Uterus (tissue), 4 donors: ENCODE data around the gene RMND5B. TPM values are rescaled to one million over a fixed set of nuclear protein-coding genes. Genes with fewer than 3 reads are reported as not detected.

Source experiments
- DNase-seq, 2 donors: peaks; one replicate each; pipeline ENCODE4 v3.0.0-alpha.2; 2019 to 2020
- H3K27ac ChIP-seq, 2 donors: fragments of 200-600 bp; sonication (generic); 1 replicate in 1 of 2; 2 replicates in 1 of 2; pipeline ENCODE4 v1.5.1; 2016 to 2018
- H3K27me3 ChIP-seq, 2 donors: fragments of 200-600 bp; sonication (generic); one replicate each; pipeline ENCODE4 v1.5.1; 2018 to 2019; ENCODE audit warnings: control low read depth in 1 of 2
- H3K36me3 ChIP-seq, 2 donors: fragments of 200-600 bp; sonication (generic); one replicate each; pipeline ENCODE4 v1.5.1; 2019; ENCODE audit warnings: control low read depth in 1 of 2
- H3K4me1 ChIP-seq, 2 donors: fragments of 200-600 bp; sonication (generic); one replicate each; pipeline ENCODE4 v1.5.1; 2018 to 2019; ENCODE audit warnings: control low read depth in 1 of 2
- H3K4me3 ChIP-seq, 2 donors: fragments of 200-600 bp; sonication (generic); 1 replicate in 1 of 2; 2 replicates in 1 of 2; pipeline ENCODE4 v1.5.1; 2018 to 2019; ENCODE audit warnings: mild to moderate bottlenecking in 1 of 2
- H3K9me3 ChIP-seq, 2 donors: fragments of 200-600 bp; sonication (generic); one replicate each; pipeline ENCODE4 v1.5.1; 2019; ENCODE audit warnings: control low read depth in 1 of 2
- CTCF ChIP-seq, 4 experiments: fragments of 200-600 bp in 2 of 4; fragments of 450-650 bp in 2 of 4; sonication (generic) in 2 of 4; IDR thresholded peaks; one replicate each; pipeline ENCODE4 v1.5.1; 2016 to 2019; ENCODE audit warnings: antibody characterized with exemption in 4 of 4, mild to moderate bottlenecking in 2 of 4, moderate library complexity in 1 of 4
- POLR2A ChIP-seq, 2 donors: fragments of 450-650 bp; IDR thresholded peaks; one replicate each; pipeline ENCODE4 v1.6.1; 2016; ENCODE audit warnings: antibody characterized with exemption in 2 of 2, mild to moderate bottlenecking in 1 of 2, moderate library complexity in 1 of 2
- intact Hi-C: fragments of 100-400 bp; cut with DNase I; formaldehyde crosslinking; loops from one replicate; pipeline ENCODE4 v1.15.1; 2023; ENCODE audit warnings: low total_unique reads
- total RNA-seq, 4 donors: library from RNA; depleted of rRNA in 3 of 4; stranded (reverse); fragments of >200 nt in 3 of 4; gene quantifications; one replicate each; pipeline versions ENCODE4 v1.1.0 to v1.2.4, GENCODE V29; 2014 to 2023
- donor health status: DM: yes; HTN: yes; CAD: no.

The RMND5B gene
- total RNA-seq, 4 donors from 2014 or later, result 29.7 to 52.3 (median 39.9) TPM

GRCh38 chr5:178150977-178151734, 20.3 kb downstream of the RMND5B start:
- H3K27ac ChIP-seq, result no peak overlapping the region
- H3K4me1 ChIP-seq, result no peaks in the 10 kb centered on the region
- no peaks in the 10 kb centered on the region for H3K9me3 ChIP-seq
- DNase-seq, result no peak
- TF ChIP-seq POLR2A (IDR thresholded peaks at IDR 0.05) (no peak), CTCF (IDR thresholded peaks at IDR 0.05) (no peak)
- no peaks in the 10 kb centered on the region for H3K27me3 ChIP-seq
- intact Hi-C loops, result no loop called here
- no peaks in the 10 kb centered on the region for H3K36me3 ChIP-seq
- no peak overlapping the region for H3K4me3 ChIP-seq

- intact Hi-C loops, result no loop called here
- TF ChIP-seq POLR2A (IDR thresholded peaks at IDR 0.05), result no peak
- no peak for TF ChIP-seq CTCF (IDR thresholded peaks at IDR 0.05)
- DNase-seq, result no peak
Observed at GRCh38 chr5:178152491-178153444, 22.0 kb downstream of the RMND5B start.

GRCh38 chr5:178153530-178154340, 22.9 kb downstream of the RMND5B start, which contains the start of gene NHP2:
Gene NHP2, minus strand, starts transcription at chr5:178153885. Its CDS starts 68 bp downstream, at chr5:178153817.
- Histone ChIP-seq H3K27me3 (no peaks in the 10 kb centered on the region), H3K4me1 (no peaks in the 10 kb centered on the region), H3K27ac (peak within 1 kb of the TSS; percentile 62 to 76), H3K4me3 (peak within 1 kb of the TSS; percentile 67 to 82), H3K9me3 (no peaks in the 10 kb centered on the region), H3K36me3 (no peaks in the 10 kb centered on the region)
- DNase-seq, result peak; percentile 99 to 100
- intact Hi-C loops, result no loop called here
- peak in 1 of 4 experiments; percentile 35 for TF ChIP-seq CTCF (IDR thresholded peaks at IDR 0.05)
- TF ChIP-seq POLR2A (IDR thresholded peaks at IDR 0.05), result peak in 1 of 2 donors; percentile 40

More at GRCh38 chr5:178152491-178153444, 22.0 kb downstream of the RMND5B start:
- Histone ChIP-seq H3K4me3 (peak overlapping the region; percentile 67 to 82), H3K4me1 (no peaks in the 10 kb centered on the region), H3K27ac (peak overlapping the region; percentile 62 to 76), H3K36me3 (no peaks in the 10 kb centered on the region), H3K27me3 (no peaks in the 10 kb centered on the region), H3K9me3 (no peaks in the 10 kb centered on the region)

GRCh38 chr5:178155065-178155464, 24.3 kb downstream of the RMND5B start:
- H3K4me3 ChIP-seq, result no peak overlapping the region
- no peaks in the 10 kb centered on the region for H3K36me3 ChIP-seq
- H3K9me3 ChIP-seq, result no peaks in the 10 kb centered on the region
- no peak for DNase-seq
- H3K4me1 ChIP-seq, result no peaks in the 10 kb centered on the region
- no peak overlapping the region for H3K27ac ChIP-seq
- TF ChIP-seq POLR2A (IDR thresholded peaks at IDR 0.05), result no peak
- TF ChIP-seq CTCF (IDR thresholded peaks at IDR 0.05), result no peak
- intact Hi-C loops, result no loop called here
- H3K27me3 ChIP-seq, result no peaks in the 10 kb centered on the region
